ENCODE results near the gene HSF2BP.
"Not testable (repeated sequence)": the region's sequence is repeated elsewhere in the genome, so short reads cannot be mapped to it uniquely, and the experiment has no call there.

Gene HSF2BP

GRCh38 chr21:43540561-43540960, 118.7 kb downstream of the HSF2BP start:
- H3K4me3 ChIP-seq (ENCODE audit: low read depth, low read length): not testable (repeated sequence)

DNA sequence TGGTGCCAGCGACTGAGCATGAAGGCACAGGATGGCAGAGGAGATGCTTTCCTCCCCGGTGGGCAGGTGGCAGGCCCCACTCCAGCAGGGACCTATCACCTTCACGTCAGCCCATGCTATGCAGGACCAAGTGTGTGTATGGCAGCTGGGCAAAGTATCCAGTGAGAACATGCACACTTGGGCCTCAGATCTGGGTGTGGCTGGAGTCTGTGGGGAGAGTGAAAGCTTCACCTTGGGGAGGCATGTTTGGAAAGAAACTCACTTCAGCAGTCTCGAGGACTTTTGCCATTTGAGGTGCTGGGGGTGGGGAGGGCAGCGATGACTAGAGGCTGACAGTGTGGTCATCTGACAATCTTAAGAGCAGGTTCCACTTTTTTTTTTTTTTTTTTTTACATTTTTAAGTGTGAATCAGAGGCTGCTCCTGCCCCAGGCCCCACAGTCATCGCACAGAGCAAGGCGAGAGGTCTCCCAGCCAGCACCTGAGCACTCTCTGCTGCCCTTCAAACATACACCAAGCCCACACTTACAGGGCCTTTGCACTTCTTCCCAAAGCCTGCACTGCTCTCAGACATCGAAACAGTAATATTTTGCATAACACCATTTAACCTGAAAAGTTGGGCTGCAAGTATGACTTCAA, 136.7 kb downstream of the HSF2BP start:
- H3K4me3 ChIP-seq (ENCODE audit: low read depth, low read length): not testable (repeated sequence)

DNA sequence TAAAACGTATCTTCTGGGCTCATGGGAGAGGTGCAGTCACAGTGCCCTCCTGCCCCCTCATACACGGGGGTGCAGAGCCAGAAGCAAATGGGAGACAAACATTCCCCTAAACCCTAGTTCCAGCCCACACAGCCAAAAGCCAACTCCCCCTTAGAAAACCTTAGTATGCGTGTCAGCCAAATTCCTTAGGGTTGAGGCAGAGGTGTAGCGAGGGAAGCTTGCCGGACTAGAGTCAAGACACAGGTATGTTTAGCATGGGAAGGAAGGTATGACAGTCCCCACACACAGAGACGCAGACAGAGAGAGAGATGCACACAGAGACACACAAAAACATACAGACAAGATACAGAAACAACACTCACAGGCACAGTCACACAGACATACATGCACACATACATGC, 141.6 kb downstream of the HSF2BP start:
- not testable (repeated sequence) for H3K4me3 ChIP-seq (ENCODE audit: low read depth, low read length)

DNA sequence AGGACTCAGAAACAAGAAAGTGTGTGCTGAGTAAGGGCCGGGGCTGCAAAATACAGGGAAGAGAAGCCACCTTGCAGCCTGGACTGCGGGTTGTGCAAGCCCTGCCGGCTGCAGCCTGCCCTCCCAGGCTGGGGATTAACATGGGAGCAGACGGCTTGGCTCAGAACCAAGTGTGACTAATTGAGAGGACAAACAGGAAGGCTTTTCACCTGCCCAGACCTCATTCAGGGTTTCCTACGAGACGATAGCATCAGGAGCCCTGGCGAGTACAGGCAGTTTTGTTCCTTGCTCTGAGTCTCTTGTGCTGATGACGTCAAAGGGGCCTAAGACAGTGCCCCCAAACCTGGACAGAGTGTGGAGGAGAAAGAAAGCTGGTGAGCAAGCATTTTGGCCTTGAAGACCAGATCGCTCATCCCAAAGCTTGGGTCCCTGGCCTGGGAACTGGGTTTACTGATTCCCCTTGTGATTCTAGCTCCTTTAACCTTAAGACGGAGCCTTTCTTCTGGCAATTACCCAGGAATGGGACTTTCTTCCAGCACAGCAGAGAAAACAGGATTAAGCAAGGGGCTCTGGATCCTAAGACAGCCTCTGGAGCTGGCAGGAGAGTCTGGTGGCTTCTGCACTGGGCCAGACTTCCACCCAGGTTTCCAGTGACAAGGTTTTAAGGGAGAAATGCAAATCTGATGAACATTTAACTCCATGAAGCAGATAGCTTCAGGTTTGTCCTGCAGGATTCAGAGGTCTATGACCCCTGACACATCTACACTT, 142.2 kb downstream of the HSF2BP start:
- H3K4me3 ChIP-seq (ENCODE audit: low read depth, low read length): not testable (repeated sequence)

DNA sequence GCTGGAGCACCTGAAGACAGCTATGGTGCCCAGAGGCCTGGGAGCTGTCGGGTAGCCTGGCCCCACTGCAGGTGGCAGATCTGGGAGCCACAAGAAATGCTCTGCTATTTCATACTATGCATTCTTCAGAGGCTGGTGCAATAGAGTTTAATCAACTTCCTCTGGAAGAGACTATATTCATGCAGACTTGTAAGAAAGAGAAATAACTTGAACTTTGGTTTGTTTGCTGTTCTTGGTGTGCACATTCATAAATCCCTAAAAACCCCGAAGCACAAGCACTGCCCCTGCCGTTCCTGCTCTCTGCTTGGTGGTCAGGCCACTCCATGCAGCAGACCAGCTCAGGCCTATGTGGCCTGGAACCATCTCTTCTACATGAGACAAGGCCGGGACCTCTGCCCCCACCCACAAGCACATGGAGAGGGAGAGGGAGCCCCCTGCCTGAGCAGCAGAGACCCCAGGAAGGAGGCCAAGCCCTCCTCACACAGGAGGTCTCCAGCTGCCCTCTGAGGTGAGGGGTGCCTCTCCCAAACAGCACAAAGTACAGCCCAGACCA, 142.9 kb downstream of the HSF2BP start:
- not testable (repeated sequence) for H3K4me3 ChIP-seq (ENCODE audit: low read depth, low read length)

GRCh38 chr21:43514834-43515233, 144.5 kb downstream of the HSF2BP start:
- not testable (repeated sequence) for H3K4me3 ChIP-seq (ENCODE audit: low read depth, low read length)

GRCh38 chr21:43513023-43513422, 146.3 kb downstream of the HSF2BP start:
- not testable (repeated sequence) for H3K4me3 ChIP-seq (ENCODE audit: low read depth, low read length)

DNA sequence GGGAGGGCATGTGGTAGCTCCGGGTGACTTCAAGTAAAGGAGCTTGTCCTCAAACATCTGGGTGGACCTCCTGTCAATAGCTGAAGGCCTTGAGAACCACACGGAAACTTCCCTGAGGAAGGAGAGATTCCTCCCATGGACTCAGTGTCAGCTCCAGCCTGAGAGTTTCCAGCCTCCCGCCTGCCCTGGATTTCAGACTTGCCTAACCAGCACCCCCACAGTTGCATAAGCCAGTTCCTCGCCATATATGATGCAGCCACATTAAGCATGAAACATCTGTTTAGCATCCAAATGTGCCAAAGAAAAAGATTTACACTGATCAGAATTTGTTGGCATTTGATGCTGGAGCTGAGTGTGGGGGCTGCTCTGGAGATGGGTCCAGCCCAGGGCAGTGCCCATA, 148.1 kb downstream of the HSF2BP start:
- H3K4me3 ChIP-seq (ENCODE audit: low read depth, low read length): not testable (repeated sequence)

GRCh38 chr21:43510669-43511068, 148.6 kb downstream of the HSF2BP start:
- H3K4me3 ChIP-seq (ENCODE audit: low read depth, low read length): not testable (repeated sequence)

GRCh38 chr21:43503892-43504291, 155.4 kb downstream of the HSF2BP start:
- H3K4me3 ChIP-seq (ENCODE audit: low read depth, low read length): not testable (repeated sequence)

GRCh38 chr21:43503075-43503750, 156.1 kb downstream of the HSF2BP start:
- H3K4me3 ChIP-seq (ENCODE audit: low read depth, low read length): not testable (repeated sequence)

DNA sequence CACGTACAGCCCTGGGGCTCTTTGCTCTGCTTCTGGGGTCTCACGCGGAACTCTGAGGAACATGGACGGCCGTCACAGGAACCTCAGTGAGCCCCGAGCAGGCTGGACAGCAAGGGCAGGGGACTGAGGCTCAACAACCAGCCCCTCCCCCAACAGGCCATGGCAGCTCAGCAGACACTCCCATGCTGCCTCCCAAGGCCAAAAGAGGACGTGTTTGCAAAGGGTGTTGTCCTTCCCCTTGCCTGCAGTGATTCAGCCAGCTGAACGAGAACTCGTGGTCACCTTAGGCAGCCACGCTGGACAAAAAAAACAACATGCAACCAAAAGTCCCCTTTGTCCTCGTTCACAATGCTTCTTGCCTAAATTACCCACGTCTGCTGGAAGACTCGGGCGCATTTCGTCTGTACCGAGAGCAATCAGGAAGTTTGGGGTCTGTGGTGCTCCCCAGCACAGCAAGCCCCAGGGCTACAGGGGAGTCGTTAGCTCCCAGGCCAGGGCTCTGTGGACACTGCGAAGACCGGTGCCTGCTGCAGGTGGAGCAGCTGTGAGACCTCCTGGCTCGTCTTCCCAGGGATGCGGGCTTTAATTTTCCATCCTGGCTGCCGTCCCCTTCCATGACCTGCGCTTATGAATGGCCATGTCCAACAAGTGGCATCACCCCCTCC, 156.7 kb downstream of the HSF2BP start:
- not testable (repeated sequence) for H3K4me3 ChIP-seq (ENCODE audit: low read depth, low read length)

DNA sequence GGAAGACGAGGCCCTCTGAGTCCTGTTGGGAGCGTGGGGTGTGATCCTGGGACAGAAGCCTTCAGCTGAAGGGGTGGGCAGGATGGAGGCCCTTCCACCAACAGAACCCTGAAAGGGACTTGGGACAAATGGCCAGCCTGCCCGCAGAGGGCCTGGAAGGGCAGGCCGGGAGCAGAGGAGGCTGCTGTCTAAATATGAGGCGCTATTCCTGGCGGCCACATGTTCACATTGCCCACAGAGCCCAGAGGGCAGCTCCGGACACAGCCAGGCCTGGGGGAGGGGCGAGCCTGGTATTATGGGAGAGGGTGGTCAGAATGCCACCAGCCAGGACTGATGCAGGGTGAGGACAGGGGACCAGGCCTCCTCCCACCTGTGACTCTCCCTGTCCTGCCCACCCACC, 160.4 kb downstream of the HSF2BP start:
- H3K4me3 ChIP-seq (ENCODE audit: low read depth, low read length): not testable (repeated sequence)

DNA sequence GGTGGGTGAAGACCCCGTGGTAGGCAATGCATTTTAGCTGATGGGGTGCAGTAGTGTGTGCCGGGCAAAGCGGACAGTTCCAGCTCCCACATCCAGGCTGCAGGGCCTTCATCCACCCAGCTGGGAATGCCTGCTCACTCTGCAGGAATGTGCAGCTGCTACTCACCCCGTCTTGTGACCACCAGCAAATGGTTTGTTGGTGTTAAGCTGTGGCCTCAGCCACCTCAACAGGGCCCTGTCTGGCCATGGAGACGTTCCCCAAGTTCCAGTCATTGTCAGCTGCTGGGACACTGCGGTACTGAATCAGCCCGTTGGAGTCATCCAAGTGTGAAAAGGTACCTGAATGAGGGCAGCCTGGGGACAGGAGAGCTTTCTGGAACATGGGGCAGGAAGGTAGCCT, 161.2 kb downstream of the HSF2BP start:
- H3K4me3 ChIP-seq (ENCODE audit: low read depth, low read length): not testable (repeated sequence)

DNA sequence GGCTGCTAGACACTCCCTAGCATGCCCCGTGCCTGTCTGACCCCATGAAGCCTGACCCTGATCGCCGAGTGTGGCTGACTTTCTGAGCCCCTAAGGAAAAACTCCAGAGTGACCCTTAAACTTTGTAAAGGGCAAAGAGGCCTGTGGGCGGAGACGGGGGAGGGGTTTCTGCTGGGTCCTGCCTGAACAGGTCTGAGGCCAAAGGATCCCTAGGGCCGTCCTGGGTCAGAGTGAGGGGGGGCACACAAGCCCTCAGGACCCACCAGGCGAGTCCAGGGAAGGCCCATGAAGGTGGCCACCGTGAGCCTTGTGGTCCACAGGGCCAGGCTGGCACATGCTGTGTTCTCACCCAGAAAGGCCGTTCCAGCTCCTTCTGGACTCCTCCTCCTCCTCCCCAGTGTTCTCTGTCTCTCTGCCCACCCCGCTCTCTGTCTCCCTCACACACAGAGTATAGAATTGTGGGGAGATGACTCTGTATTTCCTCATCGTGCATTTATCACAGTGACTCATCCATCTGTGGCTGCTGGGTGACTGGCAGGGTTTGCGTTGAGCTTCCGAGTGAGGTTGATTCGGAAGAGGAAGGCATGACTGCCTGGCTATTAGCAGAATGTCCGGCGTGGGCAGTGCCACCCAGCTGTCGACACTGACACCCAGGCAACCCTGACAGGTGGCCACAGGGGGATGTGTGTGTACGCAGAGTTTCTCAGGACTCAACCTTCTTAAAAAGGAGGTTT, 164.8 kb downstream of the HSF2BP start:
- not testable (repeated sequence) for H3K4me3 ChIP-seq (ENCODE audit: low read depth, low read length)

DNA sequence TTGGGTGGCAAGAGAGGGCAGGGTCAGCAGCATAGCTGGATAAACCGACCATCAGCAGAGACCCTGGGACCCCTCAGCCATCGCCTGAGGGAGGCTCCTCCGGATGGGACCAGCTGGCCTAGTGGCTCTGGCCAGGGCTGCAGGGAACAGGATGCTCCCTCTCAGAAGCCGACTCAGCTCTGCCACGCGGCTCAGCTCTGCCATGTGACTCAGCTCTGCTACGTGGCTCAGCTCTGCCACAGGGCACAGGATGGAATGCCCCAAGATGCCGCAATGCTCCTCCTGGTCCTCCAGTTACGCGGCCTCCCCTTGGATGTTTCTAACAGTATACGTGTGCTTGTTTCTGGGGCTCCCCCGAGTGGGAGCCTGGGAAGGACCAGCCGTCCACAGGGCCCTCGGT, 165.8 kb downstream of the HSF2BP start:
- not testable (repeated sequence) for H3K4me3 ChIP-seq (ENCODE audit: low read depth, low read length)

- H3K4me3 ChIP-seq (ENCODE audit: low read depth, low read length): not testable (repeated sequence)
Measured at GRCh38 chr21:43488235-43488634, 171.1 kb downstream of the HSF2BP start.

GRCh38 chr21:43486051-43486450, 173.2 kb downstream of the HSF2BP start:
- H3K4me3 ChIP-seq (ENCODE audit: low read depth, low read length): not testable (repeated sequence)

DNA sequence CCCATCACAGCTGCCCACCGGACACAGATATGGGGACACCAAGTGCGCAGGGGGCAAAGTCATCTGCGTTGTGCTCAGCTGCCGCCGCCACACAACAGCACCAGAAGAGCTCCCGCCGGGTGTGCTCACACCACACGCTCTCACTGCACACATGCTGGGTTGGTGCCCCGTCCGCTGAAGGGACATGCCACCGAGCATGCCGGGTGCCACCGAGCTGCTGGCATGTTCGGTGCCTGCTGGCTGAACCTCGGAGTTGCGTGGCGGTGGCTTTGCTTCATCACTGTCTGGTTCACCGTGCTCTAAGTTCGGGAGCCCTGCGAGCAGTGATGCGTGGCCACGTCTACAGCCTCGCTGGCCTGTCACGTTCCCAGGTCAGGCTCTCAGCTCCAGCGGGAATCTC, 174.3 kb downstream of the HSF2BP start:
- not testable (repeated sequence) for H3K4me3 ChIP-seq (ENCODE audit: low read depth, low read length)

DNA sequence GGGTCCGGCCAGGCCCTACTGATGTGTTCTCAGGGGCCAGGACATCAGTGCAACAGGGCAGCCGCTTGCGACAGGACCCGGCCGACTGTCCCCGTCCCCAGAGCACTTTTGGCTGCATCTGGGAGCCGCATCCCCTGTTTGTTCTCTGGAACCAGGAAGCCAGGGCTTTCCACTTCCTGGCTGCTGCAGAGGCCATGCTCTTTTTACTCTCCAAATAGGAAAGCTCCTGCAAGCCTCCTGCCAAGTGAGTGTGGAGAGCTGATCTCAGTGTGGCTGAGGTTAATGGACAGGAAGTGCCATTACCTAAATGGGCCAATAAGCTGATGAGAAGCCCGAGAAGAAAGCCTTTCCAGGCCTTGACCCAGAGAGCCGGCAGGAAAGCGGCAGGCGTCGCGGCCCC, 180.1 kb downstream of the HSF2BP start:
- not testable (repeated sequence) for H3K4me3 ChIP-seq (ENCODE audit: low read depth, low read length)

All from iPS-11a (cell line).